NCI-H1048 (cell line): ENCODE results near the gene CDK7.

Source experiments
- DNase-seq: peaks from one replicate; lab custom pipeline; 2025; lab: John Stamatoyannopoulos, UW

Gene CDK7

GRCh38 chr5:69293882-69294281 is 59.2 kb downstream of the CDK7 start:
- no peak for DNase-seq

- DNase-seq, result no peak
These were observed 60.5 kb downstream of the CDK7 start for GRCh38 chr5:69295088-69295754.

- DNase-seq, result no peak
These were observed 64.9 kb downstream of the CDK7 start for GRCh38 chr5:69299625-69300024.

- DNase-seq, result no peak
These were observed 66.0 kb downstream of the CDK7 start for GRCh38 chr5:69300537-69301203.

- DNase-seq, result no peak
These were observed 70.8 kb downstream of the CDK7 start for GRCh38 chr5:69305512-69305911.

- no peak for DNase-seq
These were observed 73.4 kb downstream of the CDK7 start for GRCh38 chr5:69308046-69308553.

- no peak for DNase-seq
These were observed 74.7 kb downstream of the CDK7 start for GRCh38 chr5:69309380-69309779.

- DNase-seq, result no peak
These were observed 77.9 kb downstream of the CDK7 start for GRCh38 chr5:69312459-69313160.

- no peak for DNase-seq
These were observed 78.7 kb downstream of the CDK7 start for GRCh38 chr5:69313428-69313827.

- DNase-seq, result no peak
These were observed 81.3 kb downstream of the CDK7 start for GRCh38 chr5:69315972-69316371.

GRCh38 chr5:69317391-69317790 is 82.7 kb downstream of the CDK7 start:
- no peak for DNase-seq

GRCh38 chr5:69326365-69326764 is 91.7 kb downstream of the CDK7 start:
- DNase-seq, result no peak
